GM10266 (cell line): ENCODE data around the gene ZBTB20.
A peak's percentile ranks its signal among the peaks of the same experiment; 100 is the strongest.

Experiments used
- DNase-seq: peaks from one replicate; pipeline ENCODE4 v3.0.0; 2012; ENCODE audit errors: extremely low spot score
- TF ChIP-seq, protein P1 (sequence below): IDR thresholded peaks from 2 replicates; pipeline ENCODE4 v1.5.1; 2012; ENCODE audit warnings: mild to moderate bottlenecking, low read depth; ENCODE audit not compliant: control insufficient read depth, insufficient read depth; ENCODE audit errors: missing control alignments

ZBTB20 gene

DNA sequence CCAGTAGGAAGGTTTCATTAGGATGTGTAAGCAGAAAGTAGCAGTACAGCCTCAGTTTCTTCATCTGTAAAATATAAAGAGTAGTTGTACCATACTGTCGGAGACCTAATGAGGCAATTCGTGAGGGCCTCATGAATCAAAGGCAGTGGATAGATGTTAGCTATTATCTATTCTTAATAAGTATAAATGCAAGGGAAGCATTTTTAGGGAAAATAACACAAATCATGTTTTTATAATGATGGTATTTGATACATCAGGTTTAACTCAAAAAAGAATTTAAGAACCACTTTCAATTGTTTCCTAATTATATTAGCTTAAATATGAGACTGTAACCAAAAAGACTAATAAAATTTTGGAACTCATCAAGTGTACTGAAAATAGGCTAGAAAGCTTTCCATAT is 309.1 kb downstream of the ZBTB20 start:
- no peak for DNase-seq
- TF ChIP-seq, protein P1, sequence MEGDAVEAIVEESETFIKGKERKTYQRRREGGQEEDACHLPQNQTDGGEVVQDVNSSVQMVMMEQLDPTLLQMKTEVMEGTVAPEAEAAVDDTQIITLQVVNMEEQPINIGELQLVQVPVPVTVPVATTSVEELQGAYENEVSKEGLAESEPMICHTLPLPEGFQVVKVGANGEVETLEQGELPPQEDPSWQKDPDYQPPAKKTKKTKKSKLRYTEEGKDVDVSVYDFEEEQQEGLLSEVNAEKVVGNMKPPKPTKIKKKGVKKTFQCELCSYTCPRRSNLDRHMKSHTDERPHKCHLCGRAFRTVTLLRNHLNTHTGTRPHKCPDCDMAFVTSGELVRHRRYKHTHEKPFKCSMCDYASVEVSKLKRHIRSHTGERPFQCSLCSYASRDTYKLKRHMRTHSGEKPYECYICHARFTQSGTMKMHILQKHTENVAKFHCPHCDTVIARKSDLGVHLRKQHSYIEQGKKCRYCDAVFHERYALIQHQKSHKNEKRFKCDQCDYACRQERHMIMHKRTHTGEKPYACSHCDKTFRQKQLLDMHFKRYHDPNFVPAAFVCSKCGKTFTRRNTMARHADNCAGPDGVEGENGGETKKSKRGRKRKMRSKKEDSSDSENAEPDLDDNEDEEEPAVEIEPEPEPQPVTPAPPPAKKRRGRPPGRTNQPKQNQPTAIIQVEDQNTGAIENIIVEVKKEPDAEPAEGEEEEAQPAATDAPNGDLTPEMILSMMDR = no peak

DNA sequence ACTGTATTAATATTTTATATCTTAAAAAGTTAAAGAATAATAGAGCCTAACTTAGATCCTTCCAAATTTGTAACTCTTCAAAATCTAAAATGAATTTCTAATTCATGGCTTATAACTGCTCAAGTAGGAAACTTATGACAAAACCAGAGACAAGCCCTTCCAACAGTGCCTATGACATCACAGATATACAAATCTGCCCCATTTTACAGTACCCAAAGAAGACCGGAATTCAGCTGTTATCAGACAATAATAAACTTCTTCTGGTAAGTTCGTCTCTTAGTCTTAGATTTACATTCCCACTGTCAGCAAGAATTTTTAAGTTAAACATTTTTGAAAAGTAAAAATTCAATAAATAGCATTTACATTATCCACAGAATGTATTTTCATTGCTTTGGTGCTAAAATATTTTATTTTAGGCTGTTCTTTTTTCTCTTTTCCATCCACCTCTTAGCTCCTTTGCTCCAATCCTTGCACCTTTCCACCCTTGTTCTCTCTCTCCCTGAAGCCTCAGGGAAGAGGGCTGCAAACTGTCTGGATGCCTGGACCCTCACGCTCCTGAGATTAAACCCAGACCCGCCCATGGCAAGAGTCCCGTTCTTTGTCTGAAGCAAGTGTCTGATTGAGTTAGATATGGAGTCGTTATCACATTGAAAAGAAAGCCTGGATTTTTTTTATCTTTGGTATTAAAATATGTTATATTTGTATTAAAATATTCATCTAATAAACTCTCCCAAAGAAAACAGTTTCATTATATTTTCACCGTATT is 312.7 kb downstream of the ZBTB20 start:
- TF ChIP-seq, protein P1 = no peak
- no peak for DNase-seq

DNA sequence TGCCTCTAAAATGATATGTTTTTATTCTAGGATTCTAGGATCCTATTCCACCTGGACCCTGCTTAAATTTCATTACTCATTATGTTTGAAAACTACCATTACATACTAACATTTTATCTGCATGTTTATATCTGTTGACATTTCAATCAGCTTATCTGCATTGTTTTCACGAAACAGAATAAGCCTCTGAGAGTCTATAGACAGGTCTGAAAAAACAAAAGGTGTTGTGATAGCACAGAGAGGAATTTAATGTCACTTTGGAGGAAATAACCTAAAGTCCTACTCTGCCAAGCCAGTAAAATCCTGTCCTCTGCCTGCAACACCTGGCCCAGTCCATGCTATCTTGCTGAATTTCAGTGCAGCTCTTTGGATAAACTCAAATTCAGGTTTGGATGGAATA is 315.2 kb downstream of the ZBTB20 start:
- TF ChIP-seq, protein P1 = no peak

DNA sequence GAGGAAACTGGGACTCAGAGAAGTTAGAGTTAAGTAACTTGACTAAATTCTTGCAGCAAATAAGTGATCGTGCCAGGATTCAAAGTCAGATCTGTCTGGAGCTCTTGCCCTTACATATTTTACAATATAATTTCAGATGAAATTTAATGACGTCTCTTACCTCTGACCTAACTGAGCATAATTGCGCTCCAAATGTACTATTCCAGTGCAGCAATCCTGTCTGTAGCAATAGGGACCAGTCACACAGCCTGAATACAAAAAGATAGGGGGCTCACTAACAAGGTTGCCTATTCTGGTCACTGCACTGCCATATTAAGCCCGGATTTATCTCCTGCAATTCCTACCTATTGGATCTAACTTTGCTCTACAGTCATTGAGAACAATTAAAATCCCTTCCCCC is 316.4 kb downstream of the ZBTB20 start:
- TF ChIP-seq, protein P1 = no peak
- no peak for DNase-seq

More for the DNA sequence above, 315.2 kb downstream of the ZBTB20 start:
- DNase-seq = no peak

DNA sequence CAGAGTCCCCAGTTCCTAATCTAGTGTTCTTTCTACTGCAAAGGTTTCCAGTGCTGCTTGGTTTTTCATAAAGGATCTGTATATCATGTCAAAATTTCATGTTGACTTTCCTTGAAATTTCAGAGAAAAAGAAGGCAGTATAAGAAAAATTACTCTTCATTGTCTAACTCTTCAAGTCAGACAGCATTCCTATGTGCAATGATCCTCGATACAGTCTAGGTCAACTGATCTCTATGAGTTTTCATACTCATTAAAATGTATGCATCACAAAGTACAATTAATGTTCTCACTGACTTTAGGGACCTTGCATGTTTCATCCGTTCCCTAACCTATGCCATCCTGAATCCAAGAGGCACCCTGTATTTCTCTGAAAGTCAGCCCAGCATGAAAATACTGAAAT is 317.3 kb downstream of the ZBTB20 start:
- TF ChIP-seq, protein P1 = no peak

DNA sequence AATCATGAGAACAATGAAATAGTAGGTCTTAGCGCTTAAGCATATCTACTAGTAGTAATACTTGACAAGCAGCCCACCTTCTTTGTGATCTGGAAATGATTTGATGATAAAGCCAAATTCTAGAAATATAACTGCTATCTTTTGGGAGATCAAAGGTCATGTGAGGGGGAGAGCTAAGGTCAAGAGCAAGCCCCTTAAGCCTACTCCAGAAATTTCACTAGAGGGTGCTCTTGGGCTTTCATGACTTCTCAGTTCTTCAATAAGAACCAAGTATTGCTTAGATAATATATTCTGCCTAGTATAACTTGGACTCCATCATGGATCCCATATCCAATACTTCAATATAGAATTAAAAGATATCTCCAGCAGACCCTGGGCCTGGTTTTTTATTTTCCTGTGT is 319.6 kb downstream of the ZBTB20 start:
- TF ChIP-seq, protein P1 = peak; percentile 51
- peak; percentile 33 for DNase-seq

More for the DNA sequence above, 317.3 kb downstream of the ZBTB20 start:
- no peak for DNase-seq

DNA sequence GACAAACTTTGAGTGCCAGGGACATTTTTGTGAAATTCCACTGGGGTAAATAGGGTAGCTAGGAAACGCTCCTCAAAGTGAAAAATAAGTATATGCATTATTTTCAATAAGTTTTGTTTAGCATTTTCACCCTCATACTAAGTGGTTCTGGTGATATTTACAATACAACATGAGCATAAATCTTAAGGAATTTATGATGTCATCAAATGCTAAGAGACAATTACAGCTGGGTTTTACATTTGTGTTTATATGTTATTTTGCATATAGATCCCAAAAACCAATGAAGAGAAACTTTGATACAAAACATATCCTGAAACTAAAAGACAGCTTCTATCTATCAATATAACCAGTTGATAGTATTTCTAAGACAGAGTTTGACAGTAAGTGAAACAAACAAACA is 323.1 kb downstream of the ZBTB20 start:
- no peak for DNase-seq
- TF ChIP-seq, protein P1 = no peak
